NCI-H748 (cell line): Measurements from ENCODE around the gene HOXC11.

Experiments
- DNase-seq: peaks from one replicate; lab custom pipeline; 2025; ENCODE audit not compliant: unreplicated experiment; lab: John Stamatoyannopoulos, UW

Gene HOXC11

DNA sequence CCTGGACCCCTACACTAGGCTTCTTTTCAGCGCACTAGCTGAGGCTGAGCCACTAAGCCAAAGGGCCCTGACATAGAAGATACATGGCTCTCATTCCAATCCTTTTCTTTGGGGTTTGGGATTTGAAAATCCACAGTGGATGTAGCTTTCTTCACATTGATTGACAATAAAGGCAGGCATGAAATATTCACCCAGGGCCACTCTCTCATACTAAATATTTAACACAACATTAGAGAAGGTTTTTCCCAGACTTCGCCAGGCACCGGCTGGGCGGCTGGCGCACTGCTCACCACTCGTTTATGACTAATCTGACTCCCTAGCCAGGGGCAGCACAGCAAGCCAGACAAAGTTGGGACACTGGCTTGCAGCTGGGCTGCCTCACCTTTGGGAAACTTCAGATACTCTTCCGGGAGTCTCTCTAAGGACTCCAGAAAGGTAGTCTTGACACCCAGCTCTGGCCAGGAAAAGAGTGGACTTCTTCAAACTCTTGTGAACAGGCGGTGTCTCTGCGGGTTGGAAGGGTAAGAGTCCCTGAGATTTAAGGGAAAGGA, 699 bp upstream of the HOXC11 start:
- no peak for DNase-seq

DNA sequence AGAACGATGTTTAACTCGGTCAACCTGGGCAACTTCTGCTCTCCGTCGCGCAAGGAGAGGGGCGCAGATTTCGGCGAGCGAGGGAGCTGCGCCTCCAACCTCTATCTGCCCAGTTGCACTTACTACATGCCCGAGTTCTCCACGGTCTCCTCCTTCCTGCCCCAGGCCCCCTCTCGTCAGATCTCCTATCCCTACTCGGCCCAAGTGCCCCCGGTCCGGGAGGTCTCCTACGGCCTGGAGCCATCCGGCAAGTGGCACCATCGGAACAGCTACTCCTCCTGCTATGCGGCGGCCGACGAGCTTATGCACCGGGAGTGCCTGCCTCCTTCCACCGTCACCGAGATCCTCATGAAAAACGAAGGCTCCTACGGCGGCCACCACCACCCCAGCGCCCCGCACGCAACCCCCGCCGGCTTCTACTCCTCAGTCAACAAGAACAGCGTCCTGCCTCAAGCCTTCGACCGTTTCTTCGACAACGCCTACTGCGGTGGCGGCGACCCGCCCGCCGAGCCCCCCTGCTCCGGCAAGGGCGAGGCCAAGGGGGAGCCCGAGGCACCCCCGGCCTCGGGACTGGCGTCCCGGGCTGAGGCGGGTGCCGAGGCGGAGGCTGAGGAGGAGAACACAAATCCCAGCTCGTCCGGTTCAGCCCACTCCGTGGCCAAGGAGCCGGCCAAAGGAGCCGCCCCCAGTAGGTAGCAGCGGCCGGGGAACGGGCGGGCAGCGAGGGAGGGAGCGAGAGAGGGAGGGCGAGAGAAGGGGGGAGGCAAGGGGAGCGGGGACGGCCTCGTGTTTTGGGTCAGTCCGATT, 513 bp downstream of the HOXC11 start:
- peak; percentile 43 for DNase-seq

DNA sequence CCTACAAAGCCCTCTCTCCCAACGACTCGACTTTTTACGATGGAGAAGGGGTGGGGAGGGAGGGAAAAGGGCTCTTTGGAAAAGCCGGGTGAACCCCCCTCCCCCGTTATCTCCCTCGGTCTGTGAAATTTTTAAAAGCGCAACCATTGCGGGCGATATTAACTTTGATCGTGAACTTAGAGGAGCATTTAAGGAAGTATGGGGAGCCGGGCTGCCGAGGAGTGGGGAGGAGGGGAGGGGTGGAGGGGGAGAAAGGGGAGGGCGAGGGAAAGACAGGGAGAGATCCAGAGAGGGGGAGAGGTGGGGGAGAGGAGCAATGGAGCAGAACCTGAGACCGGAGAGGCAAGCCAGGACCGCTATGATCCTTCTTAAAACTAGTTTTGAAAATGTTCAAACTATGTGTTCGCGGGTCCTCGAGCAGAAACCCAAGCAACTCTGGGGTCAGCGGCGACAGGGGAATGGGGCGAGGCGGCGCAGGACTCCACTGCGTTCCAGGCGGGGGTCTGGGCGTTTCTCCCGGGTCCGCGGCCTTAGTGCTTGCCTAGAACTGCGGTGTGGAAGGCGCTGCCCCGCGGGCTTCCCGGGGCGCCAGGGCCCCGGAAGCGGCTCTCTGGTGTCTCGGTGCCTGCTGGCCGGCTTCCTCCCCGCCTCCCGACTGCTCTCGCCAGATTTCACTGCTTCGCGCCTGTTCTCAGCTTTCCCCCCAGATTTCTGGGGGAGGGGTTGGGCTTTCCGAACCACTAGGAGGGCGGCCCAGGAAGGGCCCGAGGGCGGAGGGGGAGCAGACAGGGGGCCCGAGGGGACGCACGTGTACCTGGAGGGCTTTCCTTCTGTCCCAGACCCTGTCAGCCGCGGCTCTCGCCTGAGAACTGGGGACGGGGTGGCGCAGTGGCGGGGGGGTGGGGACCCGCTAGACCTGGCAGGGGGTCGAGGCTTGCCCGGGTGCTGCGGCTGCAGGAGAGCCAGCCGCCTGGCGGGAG, 1.4 kb downstream of the HOXC11 start, which contains the start of gene HOTAIR:
TSS of gene HOTAIR (minus strand) at position 871 of the 980 bp plus-strand sequence.
- peak; percentile 54 for DNase-seq

DNA sequence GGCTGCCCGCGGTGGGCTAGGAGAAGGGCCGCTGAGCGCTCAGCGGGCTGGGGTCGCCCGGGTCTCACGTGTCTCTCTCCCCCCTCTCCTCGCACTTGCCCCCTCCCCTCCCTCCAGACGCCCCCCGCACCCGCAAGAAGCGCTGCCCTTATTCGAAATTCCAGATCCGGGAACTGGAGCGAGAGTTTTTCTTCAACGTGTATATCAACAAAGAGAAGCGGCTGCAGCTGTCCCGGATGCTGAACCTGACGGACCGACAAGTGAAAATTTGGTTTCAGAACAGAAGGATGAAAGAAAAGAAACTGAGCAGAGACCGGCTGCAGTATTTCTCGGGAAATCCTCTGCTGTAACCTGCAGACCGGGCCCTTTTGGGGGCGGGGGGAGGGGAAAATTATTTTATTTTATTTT, 2.1 kb downstream of the HOXC11 start:
- DNase-seq: peak; percentile 47

DNA sequence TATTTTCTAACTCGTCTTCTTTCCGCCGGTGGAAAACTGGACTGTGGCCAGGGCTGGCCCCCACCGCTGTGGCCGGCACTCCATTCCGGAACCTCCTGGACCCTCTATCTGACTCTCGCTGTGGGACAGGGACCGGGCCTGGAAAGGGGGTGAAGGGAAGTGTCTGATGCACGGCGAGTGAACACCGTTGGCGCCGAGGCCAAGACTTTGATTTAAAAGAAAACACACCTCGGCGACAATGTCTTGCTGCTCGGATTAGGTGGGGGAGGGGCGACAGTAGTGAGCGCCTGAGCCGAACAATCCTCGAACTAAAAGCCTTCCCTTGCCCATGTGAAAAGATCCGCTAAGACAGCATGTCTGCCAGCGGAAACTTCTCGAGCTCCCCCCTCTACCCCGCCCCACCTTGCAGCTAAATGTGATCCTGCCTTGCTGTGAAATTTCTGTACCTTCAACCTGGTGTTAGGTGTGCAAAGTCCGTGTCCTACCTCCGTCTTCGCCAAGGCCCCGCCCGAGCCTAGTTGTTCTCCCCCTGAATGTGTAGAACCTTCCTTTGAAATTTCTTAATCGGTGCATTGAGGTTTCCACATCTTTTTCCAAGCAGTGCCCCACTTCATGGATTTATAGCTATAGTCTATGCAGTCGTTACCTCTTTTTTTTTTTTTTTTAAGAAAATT, 2.7 kb downstream of the HOXC11 start:
- no peak for DNase-seq

DNA sequence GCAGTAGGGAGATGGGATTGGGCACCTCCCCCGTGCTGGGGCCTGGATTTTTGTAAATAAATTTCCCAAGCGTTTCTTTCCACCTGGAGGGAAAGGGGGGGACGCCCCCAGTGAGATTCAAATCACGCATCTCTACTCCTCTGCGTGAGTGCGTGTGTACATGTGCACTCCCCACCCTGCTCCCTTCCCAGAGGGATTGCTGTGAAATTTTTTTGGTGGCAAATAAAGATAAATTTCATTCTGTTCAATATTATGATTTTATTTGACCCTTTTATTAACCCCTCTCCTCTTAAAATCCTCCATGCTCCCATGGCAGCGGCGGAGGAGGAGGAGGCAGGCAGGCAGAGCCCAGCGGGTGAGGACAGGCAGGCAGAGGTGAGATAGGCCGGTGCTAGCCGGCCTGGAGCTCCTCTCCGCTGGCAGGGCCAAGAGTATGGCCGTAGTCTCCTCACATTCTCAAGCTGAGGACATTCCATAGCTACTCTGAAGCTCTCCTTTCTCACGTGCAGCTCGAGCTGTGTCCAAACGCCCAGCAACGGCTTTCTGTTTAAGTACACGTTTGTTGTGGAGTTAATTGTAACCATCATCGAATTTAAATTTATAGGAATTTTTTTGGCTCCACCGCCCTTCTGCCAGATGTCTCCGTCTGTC, 3.4 kb downstream of the HOXC11 start:
- no peak for DNase-seq

DNA sequence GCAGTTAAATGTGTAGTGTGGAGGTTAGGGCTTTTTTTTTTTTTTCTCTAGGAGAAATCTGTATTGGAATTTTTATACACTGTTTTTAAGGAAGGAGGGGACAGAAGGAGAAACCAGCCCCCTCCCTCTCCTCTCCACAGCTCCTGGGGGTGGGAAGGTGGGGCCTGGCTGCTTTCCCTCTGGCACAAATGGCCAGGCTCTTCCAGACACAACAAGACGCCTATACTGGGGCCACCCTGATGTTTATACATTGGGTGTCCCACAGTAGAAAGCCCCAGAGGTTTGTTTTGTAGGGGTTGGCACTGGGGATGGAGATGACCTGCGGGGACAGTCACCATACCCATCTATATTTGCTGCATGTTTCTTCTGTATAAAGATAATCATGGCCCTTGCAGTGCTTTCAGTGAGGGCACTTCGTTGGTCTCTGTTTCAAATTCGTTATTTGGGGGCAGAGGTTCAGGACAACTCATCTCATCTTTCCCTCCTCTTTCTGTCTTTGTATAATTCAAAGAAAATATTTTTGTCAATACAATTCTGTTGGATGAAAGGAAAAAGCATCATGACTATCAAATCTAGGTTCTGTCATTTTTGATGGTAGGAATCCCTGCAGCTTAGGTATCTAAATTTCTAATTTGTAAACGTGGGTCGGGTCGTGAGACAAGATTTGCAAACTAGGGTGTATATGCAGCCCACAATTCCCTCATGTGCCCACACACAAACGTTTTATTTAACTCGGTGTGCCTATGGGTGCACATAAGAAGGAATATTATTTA, 4.1 kb downstream of the HOXC11 start:
- DNase-seq: no peak

DNA sequence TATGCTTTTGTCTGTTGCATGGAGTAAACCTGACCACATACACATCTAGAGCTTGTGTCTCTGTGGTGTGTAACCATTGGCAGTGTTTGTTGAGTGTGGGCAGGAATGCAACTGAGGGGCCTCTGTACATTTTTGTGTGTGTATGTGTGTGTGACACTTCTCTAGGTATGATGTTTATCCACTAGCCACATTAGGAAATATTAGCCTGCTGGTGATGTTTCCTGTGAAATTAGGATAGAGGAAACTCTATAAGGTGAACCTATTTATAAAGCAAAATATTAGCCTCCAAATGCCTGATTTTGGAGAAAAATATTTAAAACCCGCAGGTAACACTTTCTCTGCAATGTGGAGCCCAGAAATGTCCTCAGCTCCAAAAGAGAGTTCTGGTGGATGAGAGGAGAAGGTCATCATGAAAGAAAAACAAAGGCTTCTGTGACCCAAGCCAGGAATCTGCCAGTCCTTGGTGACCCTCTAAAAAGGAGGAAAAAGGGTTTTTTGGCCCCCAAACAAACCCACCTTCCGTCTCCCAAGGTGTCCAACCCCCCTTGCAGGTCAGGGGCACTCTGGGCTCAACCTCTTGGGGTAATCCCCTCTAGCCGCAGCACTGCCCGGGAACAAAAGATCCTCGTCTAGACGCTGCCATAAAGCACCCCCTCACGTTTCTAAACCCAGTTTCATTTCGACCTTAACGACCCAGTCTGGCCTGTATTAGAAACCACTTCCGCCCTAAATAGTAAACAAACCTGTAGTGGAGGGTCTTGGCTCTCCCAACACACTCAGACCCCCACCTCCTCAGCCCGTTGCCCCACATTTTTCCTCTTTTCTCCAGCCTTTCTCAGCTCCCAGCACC, 4.9 kb downstream of the HOXC11 start:
- DNase-seq: no peak

DNA sequence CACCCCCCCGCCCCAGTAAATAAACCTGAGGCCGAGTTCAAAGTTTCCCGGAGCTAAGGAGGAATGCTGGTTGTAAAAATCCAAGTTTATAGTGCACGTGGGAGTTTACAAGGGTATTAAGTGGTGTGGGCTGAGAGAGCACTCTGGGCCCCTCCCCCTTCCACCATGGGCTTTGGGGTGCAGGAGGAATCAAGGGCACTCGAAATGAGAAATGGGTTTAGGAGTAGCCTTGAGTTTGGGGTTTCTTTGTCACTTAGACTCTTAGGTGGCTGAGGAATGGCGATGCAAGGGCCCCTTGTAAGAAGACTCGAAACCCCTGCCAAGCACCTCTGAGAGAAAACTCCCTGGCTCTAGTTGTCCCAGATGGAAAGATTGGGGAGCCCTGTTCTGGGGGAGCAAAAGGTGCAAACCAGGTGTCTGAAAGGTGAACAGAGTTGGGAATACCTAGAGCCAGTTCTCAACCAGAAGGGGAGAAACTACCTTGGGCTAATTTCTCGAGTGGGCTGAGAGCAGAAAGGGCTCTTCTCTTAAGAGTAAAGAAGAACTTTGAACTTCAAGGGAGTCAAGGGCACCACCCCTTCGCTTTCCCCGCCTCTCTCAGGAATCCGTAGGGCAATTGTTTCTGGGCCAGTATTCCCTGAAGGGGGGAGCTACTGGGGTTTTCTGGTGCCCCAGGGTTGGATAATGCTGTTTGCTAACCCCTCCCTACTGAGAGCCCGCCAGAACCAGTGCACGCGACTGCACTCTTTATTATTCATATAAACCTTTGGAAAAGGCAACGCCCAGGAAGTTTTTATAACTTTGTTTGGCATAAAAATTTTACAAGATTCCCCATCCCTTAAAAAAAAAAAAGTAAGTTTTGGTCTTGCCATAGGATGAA, 5.8 kb downstream of the HOXC11 start:
- DNase-seq: peak; percentile 16

DNA sequence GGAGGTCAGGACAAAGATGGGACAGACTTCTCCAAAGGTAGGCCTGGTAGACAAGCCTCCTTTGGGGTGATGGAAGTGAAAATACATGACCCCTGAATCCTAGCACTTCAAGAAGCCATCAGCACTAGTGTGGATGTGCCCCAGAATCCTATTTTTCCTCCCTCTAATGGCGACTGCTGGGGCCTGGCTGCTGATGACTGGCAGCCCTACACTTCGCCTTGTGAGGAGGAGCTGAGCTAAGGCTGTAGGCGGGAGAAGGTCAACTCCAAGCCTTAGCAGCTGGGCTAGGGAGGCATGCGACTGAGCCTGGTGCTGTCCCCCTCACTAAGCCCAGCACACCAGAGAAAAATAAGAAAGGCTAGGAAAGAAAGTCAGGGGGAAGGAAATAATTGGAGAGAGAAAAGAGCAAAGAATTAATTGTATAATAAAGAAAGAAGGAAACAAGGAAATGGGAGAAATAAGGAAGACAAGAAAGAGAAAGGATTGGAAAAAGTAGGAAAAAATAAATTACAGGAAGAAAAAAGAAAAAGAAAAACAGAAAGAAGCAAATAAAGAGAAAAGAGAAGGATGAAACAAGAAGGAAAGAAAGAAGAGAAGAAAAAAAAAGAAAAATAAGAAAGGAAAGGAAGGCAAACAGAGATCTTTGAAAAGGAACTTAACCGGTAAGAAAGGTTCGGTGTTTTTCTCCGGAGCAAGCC, 7.3 kb downstream of the HOXC11 start:
- no peak for DNase-seq

DNA sequence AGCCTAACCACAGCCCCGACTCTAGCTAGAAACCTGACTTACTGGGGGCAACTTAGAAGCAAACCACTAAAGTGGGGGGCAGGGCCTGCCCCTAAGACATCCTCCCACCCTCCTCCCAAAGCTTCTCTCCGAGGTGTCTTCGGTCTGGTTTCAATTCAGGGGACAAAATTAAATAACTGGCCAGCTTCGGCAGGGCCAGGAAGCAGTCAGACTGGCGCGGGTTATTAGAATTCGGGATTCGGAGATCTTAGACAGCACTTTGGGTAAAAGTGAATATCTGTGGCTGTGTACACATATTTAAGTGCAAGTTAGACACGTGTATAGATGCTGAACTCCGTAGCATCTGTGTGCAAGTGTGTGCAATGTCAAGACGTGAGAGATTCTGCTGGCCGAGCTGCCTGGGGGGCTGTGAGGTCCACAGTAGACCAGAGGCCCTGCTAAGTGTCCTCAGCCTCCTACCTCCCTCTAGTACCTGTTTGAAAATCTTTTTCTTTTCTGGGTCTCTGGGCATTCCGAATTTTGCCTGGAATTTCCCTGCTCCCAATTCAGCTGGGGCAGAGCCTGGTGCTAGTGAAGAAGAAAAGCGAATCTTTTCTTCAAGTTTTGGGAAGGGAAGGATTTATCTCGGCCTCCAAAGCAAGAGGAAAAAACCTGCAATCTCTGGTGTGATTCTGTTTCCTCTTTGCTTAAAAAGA, 8.0 kb downstream of the HOXC11 start:
- no peak for DNase-seq

DNA sequence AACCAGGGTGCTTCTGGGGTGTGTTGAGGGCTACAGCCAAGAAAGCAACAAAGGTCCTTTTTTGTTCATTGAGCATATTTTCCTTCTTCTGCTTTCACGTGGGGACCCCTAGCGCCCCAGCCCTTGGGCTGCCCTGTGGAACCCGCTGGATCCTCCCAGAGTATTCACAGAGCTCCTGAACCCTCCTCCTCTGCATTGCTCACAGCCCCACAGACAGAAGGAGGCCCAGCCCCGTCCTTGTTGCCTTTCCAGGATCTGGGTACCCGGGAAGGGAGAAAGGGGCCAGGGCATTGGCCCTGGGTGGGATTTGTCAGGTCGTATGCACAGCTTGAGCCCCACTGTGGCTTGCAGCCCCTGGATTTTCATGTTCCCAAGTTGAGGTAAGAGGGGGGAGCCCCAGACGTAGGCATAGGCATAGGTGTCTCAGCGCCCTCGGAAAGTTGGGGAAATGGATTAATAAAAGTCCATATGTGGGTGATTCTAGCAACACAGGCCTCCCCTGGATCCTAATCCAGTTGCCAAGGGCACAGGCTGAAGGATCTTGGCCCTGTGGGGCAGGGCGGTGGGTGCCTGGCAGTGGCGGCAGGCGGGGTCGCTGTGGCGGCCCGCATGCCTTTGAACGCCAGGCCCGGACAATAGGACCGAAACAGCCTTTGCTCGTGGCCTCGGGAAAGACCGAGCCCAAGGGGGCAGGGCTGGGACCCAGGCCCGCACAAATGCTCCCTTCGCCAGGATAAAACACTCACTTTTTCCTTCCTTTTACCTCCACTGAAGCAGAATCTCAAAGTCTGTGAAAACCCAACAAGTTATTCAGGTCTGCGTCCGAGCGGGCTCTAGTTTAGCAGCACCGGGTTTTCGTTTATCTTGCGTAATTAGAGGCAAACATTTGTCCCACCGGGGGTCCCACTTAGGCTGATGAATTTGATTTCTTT, 9.0 kb downstream of the HOXC11 start:
- no peak for DNase-seq

DNA sequence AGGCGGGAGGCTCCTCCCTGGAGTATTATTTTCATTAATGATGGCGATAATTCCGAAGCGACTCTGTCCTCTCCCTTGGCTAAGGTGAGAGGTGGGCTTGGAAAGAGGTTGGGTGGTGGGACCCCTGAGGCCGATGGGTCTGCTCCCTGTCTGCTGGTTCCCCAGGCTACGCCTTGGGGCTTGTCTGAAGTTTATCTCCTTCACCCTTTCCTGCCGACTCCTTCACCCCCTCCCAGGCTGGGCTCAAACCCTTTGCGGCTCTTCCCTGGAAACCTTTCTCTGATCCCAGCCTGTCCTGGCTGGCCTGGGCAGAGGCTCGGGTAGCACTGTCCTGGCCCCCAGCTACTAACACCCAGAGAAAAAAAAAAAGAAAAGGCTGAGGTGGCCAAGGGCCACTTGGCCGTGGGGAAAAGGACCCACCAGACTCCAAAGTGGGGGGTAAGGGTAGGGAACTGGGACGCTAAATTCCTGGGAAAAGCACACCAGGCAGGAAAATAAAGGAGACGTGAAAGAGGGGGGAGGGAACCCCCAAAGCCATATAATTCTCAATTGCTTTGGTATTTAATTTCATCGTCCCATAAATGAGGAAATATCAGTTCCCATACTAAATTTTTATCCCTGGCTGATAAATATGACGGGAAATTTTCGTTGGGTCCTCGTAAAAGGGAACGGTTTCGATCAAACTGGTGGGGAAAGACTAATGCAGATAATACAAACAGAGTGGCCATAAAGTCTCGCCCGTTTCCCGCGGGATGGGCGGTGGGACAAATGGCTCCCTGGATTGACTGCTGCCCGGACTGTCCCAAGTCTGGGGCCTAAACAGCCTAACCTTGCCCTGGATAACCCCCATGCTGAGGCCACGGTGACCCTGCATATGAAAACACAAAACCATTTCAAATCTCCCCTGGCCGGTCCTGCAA, 10.0 kb downstream of the HOXC11 start:
- DNase-seq: no peak

DNA sequence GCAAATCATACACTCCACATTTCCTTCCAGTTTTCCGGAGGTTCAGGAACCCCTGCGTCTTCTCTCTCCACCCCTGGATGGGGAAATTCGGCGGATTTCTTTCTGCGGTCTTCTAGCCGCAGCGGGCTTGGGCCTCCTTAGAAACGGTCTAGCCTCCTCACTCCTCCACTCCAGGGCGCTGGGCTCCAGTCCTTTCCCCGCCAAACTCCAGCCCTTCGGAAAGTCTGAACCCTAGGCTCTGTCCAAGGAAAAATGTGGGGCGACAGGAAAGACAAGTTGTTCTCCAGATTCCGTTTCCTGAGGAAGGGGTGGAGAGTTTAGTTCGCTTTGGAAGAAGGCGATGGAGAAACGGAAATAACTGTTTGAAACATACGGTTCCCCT, 10.6 kb downstream of the HOXC11 start:
- DNase-seq: no peak
